Epithelial cell of proximal tubule (primary cell): ENCODE measurements around the gene NDP. TPM values are rescaled to one million over a fixed set of nuclear protein-coding genes. Genes with fewer than 3 reads are reported as not detected.

Experiments used
- DNase-seq: peaks from one replicate; pipeline ENCODE4 v3.0.0-alpha.2; 2011; ENCODE audit warnings: low read depth
- H3K4me3 ChIP-seq: 2 replicates; pipeline ENCODE4 v1.5.1; 2011; ENCODE audit warnings: low read depth, mild to moderate bottlenecking, low read length
- total RNA-seq: library from RNA; depleted of rRNA; stranded (reverse); fragments of >200 nt; gene quantifications from 2 replicates; pipeline ENCODE4 v1.2.3, GENCODE V29; 2015
- TF ChIP-seq, protein P1 (sequence below): conservative IDR thresholded peaks from 2 replicates; pipeline ENCODE4 v1.5.1; 2012; ENCODE audit warnings: low read depth, mild to moderate bottlenecking, low read length

NDP gene
- total RNA-seq, 1 donor from 2014 or later: not detected

GRCh38 chrX:43974100-43974475 lies 898 bp upstream of the NDP start:
- TF ChIP-seq, protein P1, sequence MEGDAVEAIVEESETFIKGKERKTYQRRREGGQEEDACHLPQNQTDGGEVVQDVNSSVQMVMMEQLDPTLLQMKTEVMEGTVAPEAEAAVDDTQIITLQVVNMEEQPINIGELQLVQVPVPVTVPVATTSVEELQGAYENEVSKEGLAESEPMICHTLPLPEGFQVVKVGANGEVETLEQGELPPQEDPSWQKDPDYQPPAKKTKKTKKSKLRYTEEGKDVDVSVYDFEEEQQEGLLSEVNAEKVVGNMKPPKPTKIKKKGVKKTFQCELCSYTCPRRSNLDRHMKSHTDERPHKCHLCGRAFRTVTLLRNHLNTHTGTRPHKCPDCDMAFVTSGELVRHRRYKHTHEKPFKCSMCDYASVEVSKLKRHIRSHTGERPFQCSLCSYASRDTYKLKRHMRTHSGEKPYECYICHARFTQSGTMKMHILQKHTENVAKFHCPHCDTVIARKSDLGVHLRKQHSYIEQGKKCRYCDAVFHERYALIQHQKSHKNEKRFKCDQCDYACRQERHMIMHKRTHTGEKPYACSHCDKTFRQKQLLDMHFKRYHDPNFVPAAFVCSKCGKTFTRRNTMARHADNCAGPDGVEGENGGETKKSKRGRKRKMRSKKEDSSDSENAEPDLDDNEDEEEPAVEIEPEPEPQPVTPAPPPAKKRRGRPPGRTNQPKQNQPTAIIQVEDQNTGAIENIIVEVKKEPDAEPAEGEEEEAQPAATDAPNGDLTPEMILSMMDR: no peak
- no peak overlapping the region for H3K4me3 ChIP-seq
- DNase-seq: no peak

DNA sequence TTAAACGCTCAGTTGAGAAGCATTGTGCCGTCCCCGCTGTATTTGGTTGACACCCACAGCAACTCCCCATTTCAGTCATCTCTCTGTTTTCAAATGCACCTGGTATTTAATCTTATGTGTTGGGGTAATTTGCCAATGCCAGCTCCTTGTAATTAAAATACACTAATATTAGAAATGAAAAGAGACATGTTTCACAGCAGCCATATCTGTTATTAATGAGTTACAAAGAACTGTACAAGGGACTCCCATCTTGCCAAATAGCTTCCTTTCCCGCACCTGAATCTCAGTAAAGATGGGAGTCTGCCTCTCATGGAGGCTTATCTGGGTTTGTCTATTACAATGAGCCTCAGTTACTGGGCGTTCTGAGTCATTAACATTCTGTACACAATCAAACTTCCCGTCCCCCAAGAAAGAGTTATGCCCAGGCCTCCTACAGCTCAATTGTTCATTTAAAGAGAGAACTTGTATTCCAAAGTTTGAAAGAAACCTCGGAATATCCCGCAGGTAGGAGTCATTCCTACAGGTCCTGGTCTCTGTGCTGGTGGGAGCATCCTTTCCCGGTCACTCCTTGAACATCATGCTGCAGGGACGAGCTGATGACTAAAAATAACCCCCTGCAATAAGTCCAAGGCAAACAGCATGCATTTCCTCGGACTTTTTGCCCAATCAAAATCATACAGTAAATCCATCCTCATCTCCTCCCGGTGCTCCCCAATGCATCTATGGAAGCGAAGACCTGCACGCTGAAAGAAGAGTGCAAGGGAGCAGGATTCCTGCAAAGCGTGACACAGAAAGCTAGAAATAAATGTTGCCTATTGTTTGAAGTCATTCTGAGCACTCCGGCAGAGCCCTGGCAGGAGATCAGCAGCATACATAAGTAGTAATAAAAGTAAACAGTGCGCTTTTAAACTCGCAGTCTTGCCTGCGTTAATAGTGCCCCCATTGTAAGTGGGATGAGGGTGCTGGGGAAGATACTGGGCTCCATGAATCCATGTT lies 926 bp downstream of the NDP start:
- peak overlapping the region; percentile 48 for H3K4me3 ChIP-seq
- DNase-seq: no peak
- TF ChIP-seq, protein P1: no peak

GRCh38 chrX:43970528-43970927 lies 2.7 kb downstream of the NDP start:
- TF ChIP-seq, protein P1: no peak
- no peak overlapping the region for H3K4me3 ChIP-seq
- no peak for DNase-seq

- TF ChIP-seq, protein P1: no peak
- no peak for DNase-seq
- H3K4me3 ChIP-seq: no peak overlapping the region
These were observed 3.4 kb downstream of the NDP start for GRCh38 chrX:43969504-43970501.

GRCh38 chrX:43968359-43968781 lies 4.8 kb downstream of the NDP start:
- TF ChIP-seq, protein P1: no peak
- DNase-seq: no peak
- no peak overlapping the region for H3K4me3 ChIP-seq

GRCh38 chrX:43964936-43965335 lies 8.3 kb downstream of the NDP start:
- TF ChIP-seq, protein P1: no peak
- DNase-seq: no peak
- no peak overlapping the region for H3K4me3 ChIP-seq
